Neural cell (in vitro differentiated cells): ENCODE results near the gene FHIT. TPM values are rescaled to one million over a fixed set of nuclear protein-coding genes. Genes with fewer than 3 reads are reported as not detected.

Source experiments
- H2AFZ ChIP-seq: fragments of 200-600, 300-800 bp; sonication (generic), shearing (Covaris generic); 2 replicates; pipeline ENCODE4 v1.6.0; 2014; ENCODE audit warnings: low read depth, mild to moderate bottlenecking, antibody characterized with exemption, low read length, moderate library complexity
- H3F3A ChIP-seq: fragments of 200-600 bp; shearing (Covaris generic); 2 replicates; pipeline ENCODE4 v1.6.1; 2016; ENCODE audit warnings: mild to moderate bottlenecking, moderate library complexity, mixed read lengths, antibody characterized with exemption, low read length; ENCODE audit not compliant: insufficient read depth, poor library complexity, severe bottlenecking
- H3K27ac ChIP-seq: fragments of 200-600, 300-800 bp; sonication (generic), shearing (Covaris generic); 2 replicates; pipeline ENCODE4 v1.5.1; 2014; ENCODE audit warnings: mild to moderate bottlenecking, low read length, moderate library complexity
- H3K27me3 ChIP-seq: fragments of 300-800, 200-600 bp; sonication (generic), shearing (Covaris generic); 2 replicates; pipeline ENCODE4 v1.6.0; 2014; ENCODE audit warnings: mild to moderate bottlenecking, low read depth, low read length, moderate library complexity; ENCODE audit not compliant: insufficient read depth
- H3K36me3 ChIP-seq: fragments of 300-800, 200-600 bp; sonication (generic), shearing (Covaris generic); 2 replicates; pipeline ENCODE4 v1.5.1; 2014; ENCODE audit warnings: mild to moderate bottlenecking, antibody characterized with exemption, low read length, moderate library complexity; ENCODE audit not compliant: insufficient read depth
- H3K4me2 ChIP-seq: fragments of 300-800, 200-600 bp; sonication (generic), shearing (Covaris generic); 2 replicates; pipeline ENCODE4 v1.6.0; 2014; ENCODE audit warnings: mild to moderate bottlenecking, low read length
- H3K4me3 ChIP-seq: fragments of 300-800, 200-600 bp; sonication (generic), shearing (Covaris generic); 2 replicates; pipeline ENCODE4 v1.5.1; 2014; ENCODE audit warnings: mild to moderate bottlenecking, low read length, moderate library complexity
- H3K79me2 ChIP-seq: fragments of 200-600 bp; shearing (Covaris generic); replicated peaks from 2 replicates; pipeline ENCODE4 v1.6.0; 2014; ENCODE audit warnings: mild to moderate bottlenecking, low read length, moderate library complexity; ENCODE audit not compliant: insufficient read depth
- H3K9ac ChIP-seq: fragments of 300-800, 200-600 bp; sonication (generic), shearing (Covaris generic); 2 replicates; pipeline ENCODE4 v1.6.1; 2016; ENCODE audit warnings: mild to moderate bottlenecking, low read length, mixed read lengths
- H3K9me2 ChIP-seq: fragments of 200-600 bp; shearing (Covaris generic); 2 replicates; pipeline ENCODE4 v1.6.1; 2016; ENCODE audit warnings: mild to moderate bottlenecking, low read length, mixed read lengths; ENCODE audit not compliant: insufficient read depth
- H3K9me3 ChIP-seq: fragments of 200-600, 300-800 bp; sonication (generic), shearing (Covaris generic); 2 replicates; pipeline ENCODE4 v1.6.1; 2016; ENCODE audit warnings: mild to moderate bottlenecking, mixed run types, low read length, moderate library complexity, mixed read lengths
- H4K20me1 ChIP-seq: fragments of 200-600 bp; shearing (Covaris generic); 2 replicates; pipeline ENCODE4 v1.6.1; 2016; ENCODE audit warnings: mild to moderate bottlenecking, mixed run types; ENCODE audit not compliant: insufficient read depth
- CTCF ChIP-seq: fragments of 450-650 bp; IDR thresholded peaks from 2 replicates; pipeline ENCODE4 v1.5.1; 2014; ENCODE audit warnings: antibody characterized with exemption, mild to moderate bottlenecking, moderate library complexity; ENCODE audit not compliant: poor library complexity, severe bottlenecking
- EP300 ChIP-seq: fragments of 450-650 bp; conservative IDR thresholded peaks from 2 replicates; pipeline ENCODE4 v1.6.1; 2014; ENCODE audit warnings: antibody characterized with exemption, mild to moderate bottlenecking, moderate library complexity; ENCODE audit not compliant: poor library complexity, severe bottlenecking
- EZH2 ChIP-seq: fragments of 200-600, 300-800 bp; shearing (Covaris generic), sonication (generic); IDR thresholded peaks from 2 replicates; pipeline ENCODE4 v1.6.1; 2014; ENCODE audit warnings: antibody characterized with exemption, low read length, borderline replicate concordance, mild to moderate bottlenecking; ENCODE audit not compliant: insufficient read depth, poor library complexity, severe bottlenecking
- MXI1 ChIP-seq: fragments of 450-650 bp; conservative IDR thresholded peaks from 2 replicates; pipeline ENCODE4 v1.6.1; 2014; ENCODE audit warnings: antibody characterized with exemption, mild to moderate bottlenecking; ENCODE audit not compliant: poor library complexity, severe bottlenecking
- POLR2AphosphoS5 ChIP-seq: IDR thresholded peaks from 2 replicates; pipeline ENCODE4 v1.6.1; 2012
- RAD21 ChIP-seq: fragments of 450-650 bp; conservative IDR thresholded peaks from 2 replicates; pipeline ENCODE4 v1.6.1; 2014; ENCODE audit warnings: antibody characterized with exemption, mild to moderate bottlenecking, moderate library complexity
- REST ChIP-seq: IDR thresholded peaks from 2 replicates; pipeline ENCODE4 v1.6.1; 2012; ENCODE audit warnings: borderline replicate concordance
- SMC3 ChIP-seq: fragments of 450-650 bp; conservative IDR thresholded peaks from 2 replicates; pipeline ENCODE4 v1.6.1; 2014; ENCODE audit warnings: antibody characterized with exemption, mild to moderate bottlenecking, moderate library complexity; ENCODE audit not compliant: poor library complexity
- TAF1 ChIP-seq: IDR thresholded peaks from 2 replicates; pipeline ENCODE4 v1.6.1; 2012; ENCODE audit warnings: low read depth
- polyA plus RNA-seq: library from polyadenylated mRNA; depleted of rRNA; stranded (reverse); fragments of >200 nt; gene quantifications from 2 replicates; pipeline ENCODE4 v1.2.3, GENCODE V29; 2014

Gene FHIT
- polyA plus RNA-seq, 1 donor from 2014 or later: not detected

GRCh38 chr3:60330107-60330506 lies 921.1 kb downstream of the FHIT start:
- no peaks in the 10 kb centered on the region for H3K79me2 ChIP-seq
- no peak overlapping the region for H3K4me3 ChIP-seq
- no peaks in the 10 kb centered on the region for H3F3A ChIP-seq
- no peaks in the 10 kb centered on the region for H4K20me1 ChIP-seq
- no peak overlapping the region for H3K9ac ChIP-seq
- no peak overlapping the region for H3K27ac ChIP-seq
- H3K27me3 ChIP-seq: no peaks in the 10 kb centered on the region
- TF ChIP-seq RAD21 (no peak), TAF1 (no peak), MXI1 (no peak), EP300 (no peak), REST (no peak), POLR2AphosphoS5 (no peak), CTCF (no peak), EZH2 (no peak), SMC3 (no peak)
- H2AFZ ChIP-seq: no peak overlapping the region
- no peaks in the 10 kb centered on the region for H3K9me3 ChIP-seq
- no peaks in the 10 kb centered on the region for H3K36me3 ChIP-seq
- no peaks in the 10 kb centered on the region for H3K9me2 ChIP-seq
- no peak overlapping the region for H3K4me2 ChIP-seq

DNA sequence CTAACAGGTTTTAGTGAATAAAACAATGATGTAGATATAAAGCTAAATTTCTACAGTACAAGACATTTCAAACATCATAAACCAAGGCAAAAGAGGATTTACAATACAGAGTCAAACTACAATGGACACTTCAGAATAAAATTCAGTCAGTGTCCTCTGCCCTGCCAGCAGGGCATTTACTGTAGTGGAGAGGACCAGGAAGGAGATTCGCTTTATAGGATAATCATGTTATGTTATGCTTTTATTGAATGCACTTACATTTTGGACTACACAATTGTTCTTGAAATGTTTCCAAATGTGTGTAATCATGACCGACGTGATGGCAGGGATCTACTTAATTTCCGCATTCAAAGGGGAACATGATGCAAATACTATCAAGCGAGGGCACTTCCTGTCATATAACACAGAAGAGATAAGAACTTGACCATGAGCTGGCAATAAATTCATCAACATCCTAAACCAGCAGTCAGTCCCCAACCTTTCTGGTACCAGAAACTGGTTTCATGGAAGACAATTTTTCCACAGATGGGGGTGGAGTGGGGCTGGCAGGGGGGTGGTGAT lies 925.6 kb downstream of the FHIT start:
- H3K4me2 ChIP-seq: no peak overlapping the region
- no peak overlapping the region for H3K27ac ChIP-seq
- no peaks in the 10 kb centered on the region for H3K9me2 ChIP-seq
- no peaks in the 10 kb centered on the region for H3K9me3 ChIP-seq
- H3F3A ChIP-seq: no peaks in the 10 kb centered on the region
- no peak overlapping the region for H2AFZ ChIP-seq
- H3K4me3 ChIP-seq: no peak overlapping the region
- H3K27me3 ChIP-seq: no peaks in the 10 kb centered on the region
- no peaks in the 10 kb centered on the region for H4K20me1 ChIP-seq
- no peak overlapping the region for H3K9ac ChIP-seq
- no peaks in the 10 kb centered on the region for H3K36me3 ChIP-seq
- no peaks in the 10 kb centered on the region for H3K79me2 ChIP-seq
- TF ChIP-seq MXI1 (no peak), SMC3 (no peak), POLR2AphosphoS5 (no peak), EZH2 (no peak), TAF1 (no peak), RAD21 (no peak), EP300 (no peak), REST (no peak), CTCF (no peak)
